GM19099 (cell line): Measurements from ENCODE around the gene ATR.

ENCODE experiments used
- POLR2A ChIP-seq: IDR thresholded peaks from 3 replicates; pipeline ENCODE4 v1.6.1; 2011; ENCODE audit warnings: low read depth; ENCODE audit not compliant: insufficient read length; ENCODE audit errors: extremely low read depth

ATR gene

GRCh38 chr3:142596726-142597088, 18.2 kb upstream of the ATR start:
- TF ChIP-seq POLR2A, result no peak

- peak; percentile 82 for TF ChIP-seq POLR2A
Observed at GRCh38 chr3:142595951-142596725, 17.6 kb upstream of the ATR start, which contains the start of gene PLS1. Gene PLS1, plus strand, starts transcription at chr3:142596393. Its CDS starts 67,845 bp downstream, at chr3:142664238.

GRCh38 chr3:142595581-142595950, 17.0 kb upstream of the ATR start:
- TF ChIP-seq POLR2A, result no peak

- TF ChIP-seq POLR2A, result no peak
Observed at GRCh38 chr3:142595141-142595540, 16.6 kb upstream of the ATR start.

DNA sequence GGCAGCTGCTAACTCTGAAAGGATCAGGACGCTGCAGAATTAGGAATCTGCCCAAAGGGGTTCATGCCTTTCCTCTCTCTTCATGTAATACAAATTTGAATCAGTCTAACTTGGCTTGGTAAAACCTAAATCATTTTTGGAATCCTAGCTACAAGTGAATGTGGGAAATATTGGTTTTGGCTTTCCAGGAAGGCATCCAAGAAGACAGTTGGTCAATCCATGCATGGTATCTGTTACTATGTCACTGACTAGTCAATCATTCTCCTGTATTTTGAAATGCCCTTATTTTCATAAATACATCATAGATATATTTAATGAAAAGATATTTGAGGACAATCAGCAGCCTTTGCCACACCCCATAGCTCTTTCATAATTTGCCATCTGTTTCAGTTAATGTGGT, 10.2 kb upstream of the ATR start:
- TF ChIP-seq POLR2A, result no peak

DNA sequence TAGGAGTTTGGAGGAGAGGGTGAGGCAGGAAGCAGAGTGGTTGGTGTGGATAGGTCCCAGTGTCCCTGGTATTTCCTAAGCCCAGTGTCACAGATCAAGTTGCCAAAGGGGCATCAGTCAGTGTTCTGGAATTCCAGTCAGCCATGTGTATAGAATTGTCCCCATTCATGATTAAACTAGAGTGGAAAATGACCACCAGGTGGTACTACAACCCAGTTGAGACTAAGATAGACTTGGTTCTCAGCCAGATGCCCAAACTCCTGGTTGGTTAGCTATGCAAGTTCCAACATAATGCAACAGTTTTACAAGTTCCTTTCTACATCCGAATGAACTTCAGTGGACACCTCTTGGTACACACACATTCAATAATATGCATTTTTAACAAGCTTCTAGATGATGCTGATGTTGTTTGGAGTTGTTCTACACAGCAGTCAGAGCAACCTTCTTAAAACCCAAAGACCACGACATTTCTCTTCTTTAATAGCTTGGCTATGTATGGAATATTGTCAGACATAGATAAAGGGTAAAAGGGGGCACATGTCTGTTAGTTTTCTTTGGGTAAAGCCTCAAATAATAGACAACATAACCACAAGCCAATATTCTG, 8.4 kb upstream of the ATR start:
- no peak for TF ChIP-seq POLR2A

DNA sequence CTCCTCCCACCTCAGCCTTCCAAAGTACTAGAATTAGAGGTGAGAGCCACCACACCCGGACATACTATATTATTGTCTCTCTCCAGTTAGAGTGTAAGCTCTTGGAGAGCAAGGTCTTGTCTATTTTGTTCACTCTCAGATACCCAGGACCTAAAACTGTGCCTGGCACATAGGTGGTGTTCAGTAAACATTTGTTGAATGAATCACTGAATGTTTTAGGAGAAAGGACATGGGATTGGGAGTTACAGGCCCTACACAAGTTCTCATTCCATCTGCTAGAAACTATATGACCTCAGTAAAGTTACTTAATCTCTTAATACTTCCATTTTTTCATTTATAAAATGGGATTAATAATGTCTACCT, 1.5 kb upstream of the ATR start:
- TF ChIP-seq POLR2A, result no peak

GRCh38 chr3:142577696-142578328, 721 bp downstream of the ATR start:
- TF ChIP-seq POLR2A, result no peak

DNA sequence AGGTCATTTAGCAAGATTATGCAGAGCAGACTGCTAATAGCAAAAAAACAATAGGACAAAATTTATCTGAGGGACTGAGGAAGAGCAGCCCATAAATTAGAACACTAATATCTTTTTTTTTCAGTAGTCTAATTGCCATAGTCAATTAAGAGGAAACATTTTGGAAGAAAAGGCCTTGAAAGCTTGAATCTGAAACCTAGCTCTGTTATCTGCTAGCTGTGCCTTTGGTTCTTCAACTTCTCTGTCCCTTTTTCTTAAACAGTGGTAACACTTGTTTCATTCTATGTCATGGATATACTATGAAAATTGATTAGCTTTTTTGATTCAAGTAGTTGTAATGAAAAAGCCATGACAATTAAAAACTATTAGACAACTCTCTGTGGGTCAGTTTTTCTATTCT, 1.7 kb downstream of the ATR start:
- TF ChIP-seq POLR2A, result no peak

DNA sequence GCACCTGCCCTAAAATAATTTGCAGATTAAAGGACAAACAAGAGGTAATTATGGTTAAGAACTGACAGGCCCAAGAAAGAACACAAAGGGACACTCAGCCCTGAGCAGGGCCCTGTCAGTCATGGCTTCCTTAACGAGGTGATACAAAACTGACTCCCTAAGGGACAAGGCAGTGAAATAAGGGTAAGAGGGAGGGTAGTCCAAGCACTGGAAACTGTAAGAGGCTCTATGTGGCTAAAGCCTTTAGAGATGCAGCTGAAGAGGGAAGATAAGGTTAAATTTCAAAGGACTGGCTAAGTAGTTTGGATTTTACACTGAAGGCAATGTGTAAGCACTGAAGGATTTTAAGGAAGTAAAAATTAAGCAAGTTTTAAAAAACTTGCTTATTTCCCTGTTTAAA, 3.9 kb downstream of the ATR start:
- no peak for TF ChIP-seq POLR2A

DNA sequence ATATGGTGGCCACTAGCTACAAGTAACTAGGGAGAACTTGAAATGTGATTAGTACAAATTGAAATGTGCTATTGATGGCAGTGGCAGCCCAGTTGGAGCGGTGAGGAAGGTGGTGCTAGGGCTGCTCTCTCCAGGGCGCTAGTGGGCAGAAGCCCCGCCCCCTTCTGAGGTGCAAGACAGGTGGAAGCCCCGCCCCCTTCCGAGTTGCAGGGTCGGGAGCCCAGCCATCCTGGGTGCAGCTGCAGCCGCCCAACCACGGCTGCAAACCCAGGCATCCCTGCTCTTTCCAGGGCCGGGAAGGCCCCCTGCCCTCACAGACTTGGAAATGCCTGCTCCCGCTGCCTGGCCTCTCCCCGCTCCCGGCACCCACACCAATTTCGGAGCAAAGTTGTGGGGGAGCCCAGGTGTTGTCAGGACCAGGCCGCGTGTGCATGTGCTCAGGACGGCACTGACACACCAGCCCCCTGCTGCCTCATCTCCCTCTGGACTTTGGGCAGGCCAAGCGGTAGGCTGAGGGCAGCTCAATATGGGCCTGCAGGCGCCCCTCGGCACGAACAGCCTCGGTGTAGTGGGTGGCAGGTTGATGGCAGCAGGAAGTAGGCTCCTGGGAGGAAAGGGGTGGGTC, 10.0 kb downstream of the ATR start:
- TF ChIP-seq POLR2A, result no peak

DNA sequence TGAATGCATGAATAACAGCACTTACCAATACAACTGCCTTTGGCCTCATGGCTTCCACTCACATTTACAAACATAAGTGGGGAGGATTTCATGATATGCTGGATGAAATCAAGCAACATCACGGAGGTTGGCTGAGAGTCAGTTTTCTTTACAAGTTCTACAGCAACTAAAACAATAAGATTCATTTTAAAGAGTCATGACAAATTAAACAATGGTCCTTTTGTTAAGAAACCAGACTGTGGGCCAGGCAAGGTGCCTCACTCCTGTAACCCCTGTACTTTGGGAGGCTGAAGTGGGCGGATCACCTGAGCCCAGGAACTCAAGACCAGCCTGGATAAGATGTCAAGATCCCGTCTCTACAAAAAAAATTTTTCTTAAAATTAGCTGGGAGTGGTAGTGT, 12.4 kb downstream of the ATR start:
- no peak for TF ChIP-seq POLR2A

DNA sequence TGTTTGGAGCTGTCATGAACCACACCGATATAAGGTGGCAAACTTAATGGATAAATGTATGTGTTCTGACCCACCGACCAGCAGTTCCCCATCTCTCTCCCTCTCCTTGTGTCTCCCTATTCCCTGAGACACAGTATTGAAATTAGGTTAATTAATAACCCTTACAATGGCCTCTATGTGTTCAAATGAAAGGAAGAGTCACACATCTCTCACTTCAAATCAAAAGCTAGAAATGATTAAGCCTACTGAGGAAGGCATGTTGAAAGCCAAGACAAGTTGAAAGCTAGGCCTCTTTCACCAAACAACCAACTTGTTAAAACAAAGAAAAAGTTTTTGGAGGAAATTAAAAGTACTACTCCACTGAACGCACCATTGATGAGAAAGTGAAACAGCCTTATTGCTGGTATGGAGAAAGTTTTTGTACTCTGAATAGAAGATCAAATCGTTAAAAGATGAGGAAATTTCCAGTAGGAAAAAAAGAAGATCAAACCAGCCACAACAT, 15.0 kb downstream of the ATR start:
- no peak for TF ChIP-seq POLR2A

DNA sequence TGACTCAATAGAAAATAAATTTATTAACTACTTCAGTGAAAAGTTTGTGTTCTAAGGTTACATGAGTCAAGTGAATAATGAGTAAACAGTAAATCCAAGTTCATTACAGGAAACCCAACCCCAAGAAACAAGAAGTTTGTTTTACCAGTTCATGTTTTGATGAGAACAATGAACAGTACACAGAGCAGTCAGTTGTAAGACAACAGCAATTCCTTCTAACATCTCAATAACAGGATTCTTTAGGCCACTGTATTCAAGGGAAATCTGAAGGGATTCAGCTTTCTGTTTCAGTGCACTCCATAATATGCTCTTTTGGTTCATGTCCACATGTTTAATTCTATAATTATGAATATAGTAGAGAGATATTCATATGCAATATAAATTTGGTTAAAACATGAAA, 18.4 kb downstream of the ATR start:
- no peak for TF ChIP-seq POLR2A

DNA sequence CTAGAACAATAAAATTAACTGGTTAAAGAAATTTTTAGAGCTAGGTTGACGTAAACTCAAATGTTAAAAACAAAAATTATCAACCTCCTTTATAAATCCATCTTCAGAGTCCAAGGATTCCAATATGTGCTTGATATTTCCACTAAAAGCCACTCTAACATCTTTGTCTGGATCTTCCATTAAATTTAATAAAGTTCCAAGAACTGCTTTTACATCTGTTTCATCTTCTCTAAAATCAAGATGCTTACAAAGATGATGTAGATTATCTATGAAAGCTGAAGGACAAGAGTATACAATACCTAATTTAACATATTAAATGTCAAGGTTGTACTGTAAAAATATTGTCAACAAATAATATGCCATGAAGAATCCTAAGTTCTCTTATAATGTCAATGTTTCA, 24.8 kb downstream of the ATR start:
- TF ChIP-seq POLR2A, result no peak

GRCh38 chr3:142549986-142550385, 28.5 kb downstream of the ATR start:
- TF ChIP-seq POLR2A, result no peak
